ENCODE results near the gene TRAF2. TPM values are rescaled to one million over a fixed set of nuclear protein-coding genes. Genes with fewer than 3 reads are reported as not detected.
A peak's percentile ranks its signal among the peaks of the same experiment; 100 is the strongest.

The TRAF2 gene
- total and polyA plus RNA-seq, 2 of the 13 experiments (the other 11 are each of a cell fraction or from before 2014, with no cell fraction given) = 12.4 to 13.6 TPM

DNA sequence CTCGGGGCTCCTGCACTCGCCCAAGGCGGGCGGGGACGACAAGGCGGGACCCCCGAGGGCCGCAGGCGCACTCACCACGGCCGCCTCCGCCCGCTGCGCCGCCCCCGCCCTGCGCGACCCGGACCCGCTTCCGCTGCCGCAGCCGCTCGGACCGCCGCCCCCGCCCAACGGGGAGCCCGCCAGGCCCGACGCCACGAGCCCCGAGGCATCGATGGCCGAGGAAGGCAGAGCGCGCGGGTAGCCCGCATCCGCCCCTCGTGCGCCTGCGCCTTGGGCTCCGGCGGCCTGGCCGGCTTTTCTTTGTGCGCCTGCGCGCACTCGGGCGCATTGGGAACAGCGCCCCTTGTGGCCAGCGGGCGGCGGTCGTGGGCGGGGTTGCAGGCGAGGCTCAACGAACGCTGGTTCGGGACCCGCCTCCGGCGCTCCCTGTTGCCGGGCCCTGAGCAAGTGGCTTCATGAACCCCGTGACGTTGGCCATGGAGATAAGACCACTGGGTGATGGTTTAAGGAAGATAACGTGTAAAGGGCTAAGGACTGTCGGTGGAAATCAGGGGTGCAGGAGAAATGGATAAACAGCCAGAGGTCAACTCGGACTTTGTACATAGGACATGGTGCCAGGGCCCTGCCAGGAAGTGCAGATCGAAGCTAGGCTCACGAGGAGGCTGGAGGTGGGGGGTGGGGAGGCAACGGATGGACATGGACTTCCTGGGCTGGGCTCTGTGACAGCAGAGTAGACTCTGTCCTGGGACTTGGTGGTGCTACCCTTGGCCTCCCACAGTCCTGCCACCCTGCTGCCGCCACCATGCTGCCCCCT, 58.4 kb downstream of the TRAF2 start, which contains the start of the genes C8G and FBXW5 (continued):
- TF ChIP-seq, protein P1, sequence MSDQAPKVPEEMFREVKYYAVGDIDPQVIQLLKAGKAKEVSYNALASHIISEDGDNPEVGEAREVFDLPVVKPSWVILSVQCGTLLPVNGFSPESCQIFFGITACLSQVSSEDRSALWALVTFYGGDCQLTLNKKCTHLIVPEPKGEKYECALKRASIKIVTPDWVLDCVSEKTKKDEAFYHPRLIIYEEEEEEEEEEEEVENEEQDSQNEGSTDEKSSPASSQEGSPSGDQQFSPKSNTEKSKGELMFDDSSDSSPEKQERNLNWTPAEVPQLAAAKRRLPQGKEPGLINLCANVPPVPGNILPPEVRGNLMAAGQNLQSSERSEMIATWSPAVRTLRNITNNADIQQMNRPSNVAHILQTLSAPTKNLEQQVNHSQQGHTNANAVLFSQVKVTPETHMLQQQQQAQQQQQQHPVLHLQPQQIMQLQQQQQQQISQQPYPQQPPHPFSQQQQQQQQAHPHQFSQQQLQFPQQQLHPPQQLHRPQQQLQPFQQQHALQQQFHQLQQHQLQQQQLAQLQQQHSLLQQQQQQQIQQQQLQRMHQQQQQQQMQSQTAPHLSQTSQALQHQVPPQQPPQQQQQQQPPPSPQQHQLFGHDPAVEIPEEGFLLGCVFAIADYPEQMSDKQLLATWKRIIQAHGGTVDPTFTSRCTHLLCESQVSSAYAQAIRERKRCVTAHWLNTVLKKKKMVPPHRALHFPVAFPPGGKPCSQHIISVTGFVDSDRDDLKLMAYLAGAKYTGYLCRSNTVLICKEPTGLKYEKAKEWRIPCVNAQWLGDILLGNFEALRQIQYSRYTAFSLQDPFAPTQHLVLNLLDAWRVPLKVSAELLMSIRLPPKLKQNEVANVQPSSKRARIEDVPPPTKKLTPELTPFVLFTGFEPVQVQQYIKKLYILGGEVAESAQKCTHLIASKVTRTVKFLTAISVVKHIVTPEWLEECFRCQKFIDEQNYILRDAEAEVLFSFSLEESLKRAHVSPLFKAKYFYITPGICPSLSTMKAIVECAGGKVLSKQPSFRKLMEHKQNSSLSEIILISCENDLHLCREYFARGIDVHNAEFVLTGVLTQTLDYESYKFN (CRISPR knock-in tag; conservative IDR thresholded peaks at IDR 0.05) = peak; percentile 89
- TF ChIP-seq ZNF10 (CRISPR knock-in tag; IDR thresholded peaks at IDR 0.05; ENCODE audit: borderline replicate concordance, low read depth) (no peak), TBX3 (IDR thresholded peaks at IDR 0.05; ENCODE audit: borderline replicate concordance) (no peak), SNAPC2 (CRISPR knock-in tag; IDR thresholded peaks at IDR 0.05) (no peak), EED (CRISPR knock-in tag; IDR thresholded peaks at IDR 0.05) (no peak), EP300 (IDR thresholded peaks at IDR 0.05; ENCODE audit: low read depth in 2 of 2, low read length in 2 of 2) (no peak; a peak in 1 of 4 replicates), EP300 (CRISPR knock-in tag; IDR thresholded peaks at IDR 0.05; ENCODE audit: borderline replicate concordance) (0 out of 2 replicates have a peak, but pooled peaks have one; percentile 40), DR1 (CRISPR knock-in tag; IDR thresholded peaks at IDR 0.05) (no peak), RELA (CRISPR knock-in tag; IDR thresholded peaks at IDR 0.05) (no peak), SIX1 (CRISPR knock-in tag; IDR thresholded peaks at IDR 0.05; ENCODE audit: borderline replicate concordance) (no peak), TBP (CRISPR knock-in tag; IDR thresholded peaks at IDR 0.05) (no peak), FOXA3 (CRISPR knock-in tag; IDR thresholded peaks at IDR 0.05) (no peak; the same call in 1 of the 2 replicates), MAFK (conservative IDR thresholded peaks at IDR 0.05 in 1 of 2, IDR thresholded peaks at IDR 0.05 in 1 of 2; ENCODE audit: low read length in 2 of 2) (no peak), RFX5 (IDR thresholded peaks at IDR 0.05; ENCODE audit: low read depth, low read length) (no peak), ZNF558 (CRISPR knock-in tag; IDR thresholded peaks at IDR 0.05; ENCODE audit: borderline replicate concordance) (no peak; the same call in 1 of the 2 replicates)
- TF ChIP-seq, protein P2, sequence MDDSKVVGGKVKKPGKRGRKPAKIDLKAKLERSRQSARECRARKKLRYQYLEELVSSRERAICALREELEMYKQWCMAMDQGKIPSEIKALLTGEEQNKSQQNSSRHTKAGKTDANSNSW (CRISPR knock-in tag; IDR thresholded peaks at IDR 0.05; ENCODE audit: borderline replicate concordance) = no peak
- TF ChIP-seq, protein P3, sequence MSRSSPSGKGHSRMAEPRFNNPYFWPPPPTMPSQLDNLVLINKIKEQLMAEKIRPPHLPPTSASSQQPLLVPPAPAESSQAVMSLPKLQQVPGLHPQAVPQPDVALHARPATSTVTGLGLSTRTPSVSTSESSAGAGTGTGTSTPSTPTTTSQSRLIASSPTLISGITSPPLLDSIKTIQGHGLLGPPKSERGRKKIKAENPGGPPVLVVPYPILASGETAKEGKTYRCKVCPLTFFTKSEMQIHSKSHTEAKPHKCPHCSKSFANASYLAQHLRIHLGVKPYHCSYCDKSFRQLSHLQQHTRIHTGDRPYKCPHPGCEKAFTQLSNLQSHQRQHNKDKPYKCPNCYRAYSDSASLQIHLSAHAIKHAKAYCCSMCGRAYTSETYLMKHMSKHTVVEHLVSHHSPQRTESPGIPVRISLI (CRISPR knock-in tag; IDR thresholded peaks at IDR 0.05; ENCODE audit: borderline replicate concordance) = no peak
- TF ChIP-seq, protein P4, sequence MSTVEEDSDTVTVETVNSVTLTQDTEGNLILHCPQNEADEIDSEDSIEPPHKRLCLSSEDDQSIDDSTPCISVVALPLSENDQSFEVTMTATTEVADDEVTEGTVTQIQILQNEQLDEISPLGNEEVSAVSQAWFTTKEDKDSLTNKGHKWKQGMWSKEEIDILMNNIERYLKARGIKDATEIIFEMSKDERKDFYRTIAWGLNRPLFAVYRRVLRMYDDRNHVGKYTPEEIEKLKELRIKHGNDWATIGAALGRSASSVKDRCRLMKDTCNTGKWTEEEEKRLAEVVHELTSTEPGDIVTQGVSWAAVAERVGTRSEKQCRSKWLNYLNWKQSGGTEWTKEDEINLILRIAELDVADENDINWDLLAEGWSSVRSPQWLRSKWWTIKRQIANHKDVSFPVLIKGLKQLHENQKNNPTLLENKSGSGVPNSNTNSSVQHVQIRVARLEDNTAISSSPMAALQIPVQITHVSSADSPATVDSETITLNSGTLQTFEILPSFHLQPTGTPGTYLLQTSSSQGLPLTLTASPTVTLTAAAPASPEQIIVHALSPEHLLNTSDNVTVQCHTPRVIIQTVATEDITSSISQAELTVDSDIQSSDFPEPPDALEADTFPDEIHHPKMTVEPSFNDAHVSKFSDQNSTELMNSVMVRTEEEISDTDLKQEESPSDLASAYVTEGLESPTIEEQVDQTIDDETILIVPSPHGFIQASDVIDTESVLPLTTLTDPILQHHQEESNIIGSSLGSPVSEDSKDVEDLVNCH (CRISPR knock-in tag; IDR thresholded peaks at IDR 0.05) = no peak
- TF ChIP-seq, protein P5, sequence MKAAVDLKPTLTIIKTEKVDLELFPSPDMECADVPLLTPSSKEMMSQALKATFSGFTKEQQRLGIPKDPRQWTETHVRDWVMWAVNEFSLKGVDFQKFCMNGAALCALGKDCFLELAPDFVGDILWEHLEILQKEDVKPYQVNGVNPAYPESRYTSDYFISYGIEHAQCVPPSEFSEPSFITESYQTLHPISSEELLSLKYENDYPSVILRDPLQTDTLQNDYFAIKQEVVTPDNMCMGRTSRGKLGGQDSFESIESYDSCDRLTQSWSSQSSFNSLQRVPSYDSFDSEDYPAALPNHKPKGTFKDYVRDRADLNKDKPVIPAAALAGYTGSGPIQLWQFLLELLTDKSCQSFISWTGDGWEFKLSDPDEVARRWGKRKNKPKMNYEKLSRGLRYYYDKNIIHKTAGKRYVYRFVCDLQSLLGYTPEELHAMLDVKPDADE (CRISPR knock-in tag; IDR thresholded peaks at IDR 0.05) = no peak
- TF ChIP-seq, protein P6, sequence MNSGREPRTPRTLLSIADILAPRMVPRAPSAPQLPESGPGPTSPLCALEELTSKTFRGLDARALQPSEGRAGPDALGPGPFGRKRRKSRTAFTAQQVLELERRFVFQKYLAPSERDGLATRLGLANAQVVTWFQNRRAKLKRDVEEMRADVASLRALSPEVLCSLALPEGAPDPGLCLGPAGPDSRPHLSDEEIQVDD (CRISPR knock-in tag; IDR thresholded peaks at IDR 0.05; ENCODE audit: borderline replicate concordance) = no peak
